ENCODE data around the gene PHAF1.

GRCh38 chr16:67162506-67163163, 52.9 kb downstream of the PHAF1 start:
- TF ChIP-seq CTCF (IDR thresholded peaks at IDR 0.05; ENCODE audit: poor library complexity, severe bottlenecking) (no peak), EP300 (conservative IDR thresholded peaks at IDR 0.05; ENCODE audit: poor library complexity, severe bottlenecking) (no peak), POLR2AphosphoS5 (IDR thresholded peaks at IDR 0.05) (no peak), MXI1 (conservative IDR thresholded peaks at IDR 0.05; ENCODE audit: poor library complexity, severe bottlenecking) (no peak)
- TF ChIP-seq, protein P1, sequence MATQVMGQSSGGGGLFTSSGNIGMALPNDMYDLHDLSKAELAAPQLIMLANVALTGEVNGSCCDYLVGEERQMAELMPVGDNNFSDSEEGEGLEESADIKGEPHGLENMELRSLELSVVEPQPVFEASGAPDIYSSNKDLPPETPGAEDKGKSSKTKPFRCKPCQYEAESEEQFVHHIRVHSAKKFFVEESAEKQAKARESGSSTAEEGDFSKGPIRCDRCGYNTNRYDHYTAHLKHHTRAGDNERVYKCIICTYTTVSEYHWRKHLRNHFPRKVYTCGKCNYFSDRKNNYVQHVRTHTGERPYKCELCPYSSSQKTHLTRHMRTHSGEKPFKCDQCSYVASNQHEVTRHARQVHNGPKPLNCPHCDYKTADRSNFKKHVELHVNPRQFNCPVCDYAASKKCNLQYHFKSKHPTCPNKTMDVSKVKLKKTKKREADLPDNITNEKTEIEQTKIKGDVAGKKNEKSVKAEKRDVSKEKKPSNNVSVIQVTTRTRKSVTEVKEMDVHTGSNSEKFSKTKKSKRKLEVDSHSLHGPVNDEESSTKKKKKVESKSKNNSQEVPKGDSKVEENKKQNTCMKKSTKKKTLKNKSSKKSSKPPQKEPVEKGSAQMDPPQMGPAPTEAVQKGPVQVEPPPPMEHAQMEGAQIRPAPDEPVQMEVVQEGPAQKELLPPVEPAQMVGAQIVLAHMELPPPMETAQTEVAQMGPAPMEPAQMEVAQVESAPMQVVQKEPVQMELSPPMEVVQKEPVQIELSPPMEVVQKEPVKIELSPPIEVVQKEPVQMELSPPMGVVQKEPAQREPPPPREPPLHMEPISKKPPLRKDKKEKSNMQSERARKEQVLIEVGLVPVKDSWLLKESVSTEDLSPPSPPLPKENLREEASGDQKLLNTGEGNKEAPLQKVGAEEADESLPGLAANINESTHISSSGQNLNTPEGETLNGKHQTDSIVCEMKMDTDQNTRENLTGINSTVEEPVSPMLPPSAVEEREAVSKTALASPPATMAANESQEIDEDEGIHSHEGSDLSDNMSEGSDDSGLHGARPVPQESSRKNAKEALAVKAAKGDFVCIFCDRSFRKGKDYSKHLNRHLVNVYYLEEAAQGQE (IDR thresholded peaks at IDR 0.05; ENCODE audit: borderline replicate concordance): no peak

All from neural cell (in vitro differentiated cells).